GM20000 (cell line): ENCODE measurements around the gene BRSK2.

Experiments used
- DNase-seq: peaks from one replicate; pipeline ENCODE4 v3.0.0; 2012; ENCODE audit warnings: low spot score
- CTCF ChIP-seq: IDR thresholded peaks from 2 replicates; pipeline ENCODE4 v1.5.1; 2012; ENCODE audit warnings: mild to moderate bottlenecking, control low read depth; ENCODE audit errors: extremely low read depth, missing control alignments

The BRSK2 gene

GRCh38 chr11:1395773-1396374, 6.1 kb downstream of the BRSK2 start:
- no peak for TF ChIP-seq CTCF
- no peak for DNase-seq

- no peak for TF ChIP-seq CTCF
- DNase-seq, result no peak
These were observed 6.7 kb downstream of the BRSK2 start for GRCh38 chr11:1396375-1396841.

- DNase-seq, result no peak
- no peak for TF ChIP-seq CTCF
These were observed 7.6 kb downstream of the BRSK2 start for GRCh38 chr11:1397146-1397861.

- no peak for TF ChIP-seq CTCF
- no peak for DNase-seq
These were observed 8.3 kb downstream of the BRSK2 start for GRCh38 chr11:1397862-1398527.

GRCh38 chr11:1398528-1399235, 8.9 kb downstream of the BRSK2 start:
- no peak for DNase-seq
- no peak for TF ChIP-seq CTCF

GRCh38 chr11:1399386-1400316, 9.9 kb downstream of the BRSK2 start:
- no peak for TF ChIP-seq CTCF
- DNase-seq, result no peak
